HEK293 (cell line): ENCODE data around the gene GATA2.

ENCODE experiments used
- CTCF ChIA-PET: fragments of 350-600 bp; formaldehyde crosslinking; extraction: SDS; loops from one replicate; lab custom pipeline; 2021; ENCODE audit warnings: antibody characterized with exemption; lab: Yijun Ruan, JAX
- POLR2A ChIA-PET: fragments of 300-600 bp; formaldehyde crosslinking; extraction: SDS; loops from one replicate; lab custom pipeline; 2020; ENCODE audit warnings: antibody characterized with exemption, inconsistent platforms; lab: Yijun Ruan, JAX
- H3K27ac ChIP-seq: fragments of 200-500 bp; sonication (Bioruptor generic); 2 replicates; pipeline ENCODE4 v1.5.1; 2014; ENCODE audit warnings: low read depth, low read length, control low read depth, inconsistent platforms; ENCODE audit errors: extremely low read depth
- H3K36me3 ChIP-seq, 2 experiments: fragments of 200-500 bp in 1 of 2; sonication (Bioruptor generic) in 1 of 2; 1 replicate in 1 of 2; 2 replicates in 1 of 2; pipeline ENCODE4 v1.5.1; 2014 to 2017; ENCODE audit warnings: inconsistent platforms in 2 of 2, low read length in 2 of 2; ENCODE audit not compliant: control insufficient read depth in 2 of 2, insufficient read depth in 1 of 2
- H3K4me1 ChIP-seq: fragments of 200-500 bp; sonication (Bioruptor generic); 2 replicates; pipeline ENCODE4 v1.5.1; 2014; ENCODE audit warnings: mild to moderate bottlenecking, low read length, inconsistent platforms; ENCODE audit not compliant: control insufficient read depth, insufficient read depth
- H3K4me3 ChIP-seq: 2 replicates; pipeline ENCODE4 v1.5.1; 2011; ENCODE audit warnings: low read depth, mild to moderate bottlenecking, control low read depth, low read length, moderate library complexity
- H3K9me3 ChIP-seq: fragments of 200-500 bp; sonication (Bioruptor generic); 2 replicates; pipeline ENCODE4 v1.5.1; 2014; ENCODE audit warnings: low read depth, low read length, inconsistent platforms; ENCODE audit not compliant: control insufficient read depth, insufficient read depth
- BCL11A ChIP-seq: fragments of 450-650 bp; formaldehyde crosslinking; IDR thresholded peaks from 2 replicates; pipeline ENCODE4 v1.5.1; 2016; ENCODE audit warnings: low read depth, missing biosample characterization, missing genetic modification characterization
- FEZF1 ChIP-seq: fragments of 450-650 bp; formaldehyde crosslinking; IDR thresholded peaks from 2 replicates; pipeline ENCODE4 v1.5.1; 2016; ENCODE audit warnings: missing biosample characterization, missing genetic modification characterization
- GLI2 ChIP-seq: fragments of 450-650 bp; formaldehyde crosslinking; IDR thresholded peaks from 2 replicates; pipeline ENCODE4; 2017; ENCODE audit warnings: missing biosample characterization, missing genetic modification characterization, low read depth, borderline replicate concordance
- GLIS1 ChIP-seq: fragments of 450-650 bp; formaldehyde crosslinking; IDR thresholded peaks from 2 replicates; pipeline ENCODE4 v1.5.1; 2016; ENCODE audit warnings: missing biosample characterization, missing genetic modification characterization
- IKZF3 ChIP-seq: fragments of 450-650 bp; IDR thresholded peaks from 2 replicates; pipeline ENCODE4 v1.5.0; 2018; ENCODE audit warnings: missing biosample characterization, mild to moderate bottlenecking, missing genetic modification characterization, moderate library complexity
- SETDB1 ChIP-seq: IDR thresholded peaks from one replicate; pipeline ENCODE4 v1.6.1; 2017; ENCODE audit warnings: mild to moderate bottlenecking, low read length, moderate library complexity, mixed read lengths; ENCODE audit not compliant: insufficient read length
- YY2 ChIP-seq: fragments of 450-650 bp; formaldehyde crosslinking; IDR thresholded peaks from 2 replicates; pipeline ENCODE4 v1.5.1; 2016; ENCODE audit warnings: missing biosample characterization, missing genetic modification characterization
- ZBTB20 ChIP-seq: fragments of 450-650 bp; formaldehyde crosslinking; IDR thresholded peaks from 2 replicates; pipeline ENCODE4 v1.5.1; 2016; ENCODE audit warnings: missing biosample characterization, missing genetic modification characterization
- ZFP41 ChIP-seq: fragments of 450-650 bp; formaldehyde crosslinking; IDR thresholded peaks from 2 replicates; pipeline ENCODE4 v1.5.1; 2016; ENCODE audit warnings: missing biosample characterization, missing genetic modification characterization, borderline replicate concordance
- ZIC2 ChIP-seq: fragments of 450-650 bp; formaldehyde crosslinking; IDR thresholded peaks from 2 replicates; pipeline ENCODE4 v1.5.1; 2016; ENCODE audit warnings: missing biosample characterization, missing genetic modification characterization
- ZNF138 ChIP-seq: fragments of 450-650 bp; formaldehyde crosslinking; IDR thresholded peaks from 2 replicates; pipeline ENCODE4 v1.5.1; 2016; ENCODE audit warnings: missing biosample characterization, missing genetic modification characterization, borderline replicate concordance
- ZNF350 ChIP-seq: fragments of 450-650 bp; formaldehyde crosslinking; IDR thresholded peaks from 2 replicates; pipeline ENCODE4 v1.5.0; 2017; ENCODE audit warnings: missing biosample characterization, mild to moderate bottlenecking, missing genetic modification characterization
- ZNF580 ChIP-seq: fragments of 450-650 bp; formaldehyde crosslinking; IDR thresholded peaks from 2 replicates; pipeline ENCODE4 v1.5.1; 2016; ENCODE audit warnings: missing biosample characterization, missing genetic modification characterization
- ZNF629 ChIP-seq: fragments of 450-650 bp; formaldehyde crosslinking; IDR thresholded peaks from 2 replicates; pipeline ENCODE4 v1.5.1; 2017; ENCODE audit warnings: missing biosample characterization, missing genetic modification characterization
- ZNF692 ChIP-seq: fragments of 450-650 bp; formaldehyde crosslinking; IDR thresholded peaks from 2 replicates; pipeline ENCODE4 v1.5.1; 2016; ENCODE audit warnings: missing biosample characterization, missing genetic modification characterization
- ZNF768 ChIP-seq: fragments of 450-650 bp; formaldehyde crosslinking; IDR thresholded peaks from 2 replicates; pipeline ENCODE4 v1.5.1; 2018; ENCODE audit warnings: missing biosample characterization, mild to moderate bottlenecking, missing genetic modification characterization
- ZNF837 ChIP-seq: fragments of 450-650 bp; formaldehyde crosslinking; IDR thresholded peaks from 2 replicates; pipeline ENCODE4 v1.5.1; 2016; ENCODE audit warnings: missing biosample characterization, missing genetic modification characterization
- ZSCAN23 ChIP-seq: fragments of 450-650 bp; formaldehyde crosslinking; IDR thresholded peaks from 2 replicates; pipeline ENCODE4 v1.5.1; 2016; ENCODE audit warnings: missing biosample characterization, missing genetic modification characterization
- TF ChIP-seq, protein P1 (sequence below): fragments of 450-650 bp; formaldehyde crosslinking; IDR thresholded peaks from 2 replicates; pipeline ENCODE4 v1.5.1; 2016; ENCODE audit warnings: missing biosample characterization, missing genetic modification characterization
- TF ChIP-seq, protein P2 (sequence below): fragments of 450-650 bp; formaldehyde crosslinking; IDR thresholded peaks from 2 replicates; pipeline ENCODE4 v1.5.1; 2016; ENCODE audit warnings: missing biosample characterization, missing genetic modification characterization

Gene GATA2

DNA sequence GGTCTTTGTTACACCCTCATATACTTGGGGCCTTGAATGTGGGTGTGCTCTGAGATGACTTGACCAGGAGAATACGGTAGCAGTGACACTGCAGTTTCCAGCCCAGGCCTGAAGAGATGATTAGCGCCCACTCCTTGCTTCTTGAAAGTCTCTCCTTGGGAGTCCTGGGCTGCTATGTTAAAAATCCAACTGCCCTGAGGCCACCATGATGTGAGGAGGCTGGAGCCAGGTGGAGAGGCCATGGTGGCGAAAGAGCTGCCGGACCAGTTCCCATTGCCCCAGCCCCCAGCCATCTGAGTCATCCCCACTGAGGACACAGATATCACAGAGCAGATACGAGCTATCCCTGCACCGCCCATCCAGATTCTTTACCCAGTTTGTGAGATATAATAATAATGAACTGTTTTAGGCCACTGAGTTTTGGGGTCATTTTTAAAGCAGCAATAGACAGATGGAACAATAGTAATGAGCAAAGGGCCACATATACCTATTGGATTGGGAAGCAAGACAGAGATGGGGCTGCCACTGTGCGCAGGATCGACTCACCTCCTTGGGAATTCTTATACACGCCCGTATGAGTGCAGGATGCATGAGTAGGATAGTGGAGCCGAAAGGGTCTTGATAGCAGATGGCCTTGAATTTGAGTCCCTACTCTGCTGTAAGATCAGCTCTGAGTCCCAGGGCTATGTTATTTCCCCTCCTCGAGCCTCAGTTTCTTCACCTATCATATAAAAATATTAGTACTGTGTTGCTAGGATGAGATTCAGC lies 12.1 kb upstream of the GATA2 start:
- CTCF ChIA-PET, result interaction anchor here (0.6 kb wide), 1 partner anchor 8 kb away, joined by 4 read pairs; no protein-coding TSS in a partner anchor
- H3K36me3 ChIP-seq, result no peaks in the 10 kb centered on the region
- H3K27ac ChIP-seq, result no peak overlapping the region

GRCh38 chr3:128504533-128504915 lies 11.5 kb upstream of the GATA2 start:
- Histone ChIP-seq H3K27ac (no peak overlapping the region), H3K4me1 (no peaks in the 10 kb centered on the region), H3K36me3 (peaks cover 0 to 6% of the 10 kb centered on the region in 2 experiments; a peak in 1 of 3 replicates), H3K9me3 (no peaks in the 10 kb centered on the region), H3K4me3 (no peak overlapping the region)
- ChIA-PET CTCF (interaction anchor here (0.6 kb wide), 1 partner anchor 8 kb away, joined by 4 read pairs; no protein-coding TSS in a partner anchor), POLR2A (no interaction called here)
- TF ChIP-seq IKZF3 (tag by site-specific recombination) (no peak), ZNF629 (tag by site-specific recombination) (no peak), GLIS1 (tag by site-specific recombination) (peak; percentile 6; the same call in 1 of the 2 replicates)

More for the DNA sequence above, 12.1 kb upstream of the GATA2 start:
- Histone ChIP-seq H3K4me1 (no peaks in the 10 kb centered on the region), H3K4me3 (no peak overlapping the region), H3K9me3 (no peaks in the 10 kb centered on the region)
- TF ChIP-seq ZNF350 (tag by site-specific recombination) (no peak), ZSCAN23 (tag by site-specific recombination) (no peak), ZNF837 (no peak), ZNF692 (tag by site-specific recombination) (no peak), ZNF138 (tag by site-specific recombination) (no peak), YY2 (tag by site-specific recombination) (no peak), ZBTB20 (no peak)
- POLR2A ChIA-PET, result no interaction called here

DNA sequence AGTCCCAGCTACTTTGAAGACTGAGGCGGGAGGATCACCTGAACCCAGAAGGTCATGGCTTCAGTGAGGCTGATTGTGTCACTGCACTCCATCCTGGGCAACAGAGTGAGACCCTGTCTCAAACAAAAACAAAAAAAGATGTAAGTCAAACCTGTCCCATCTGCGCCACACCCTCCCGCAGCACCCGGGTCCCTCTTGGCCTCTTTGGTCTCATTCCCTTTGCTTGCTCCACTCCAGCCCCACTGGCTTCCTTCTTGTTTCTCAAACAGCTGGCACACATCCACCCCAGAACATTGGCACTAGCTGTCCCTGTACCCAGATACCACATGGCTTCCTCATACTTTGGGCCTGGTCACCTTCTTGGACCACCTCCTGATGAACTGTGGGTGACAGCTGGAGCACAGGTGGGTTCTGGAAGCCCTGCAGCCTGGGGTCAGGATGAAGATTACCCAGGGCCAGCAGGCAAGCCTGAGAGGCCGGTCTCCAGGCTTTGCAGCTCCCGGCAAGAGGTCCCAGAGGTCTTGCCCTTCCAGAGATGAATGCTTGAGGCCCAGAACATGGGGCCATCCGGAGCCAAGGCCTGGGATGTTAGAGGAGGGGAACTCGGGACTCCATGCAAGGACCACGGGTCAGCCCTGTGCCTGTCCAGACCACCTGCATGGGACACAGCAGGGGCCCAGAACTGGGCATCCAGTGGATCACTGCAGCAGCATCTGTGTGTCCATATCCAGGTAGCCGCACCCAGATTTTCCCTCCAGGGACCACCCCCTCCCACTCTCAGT lies 10.9 kb upstream of the GATA2 start:
- ChIA-PET CTCF (interaction anchor here (0.6 kb wide), 1 partner anchor 406 kb away, joined by 3 read pairs; no protein-coding TSS in a partner anchor), POLR2A (no interaction called here)
- TF ChIP-seq ZNF350 (tag by site-specific recombination) (no peak), YY2 (tag by site-specific recombination) (no peak), ZNF768 (tag by site-specific recombination) (no peak), IKZF3 (tag by site-specific recombination) (no peak), ZNF580 (tag by site-specific recombination) (no peak), ZFP41 (no peak), ZIC2 (tag by site-specific recombination) (no peak), SETDB1 (no peak), BCL11A (tag by site-specific recombination) (no peak), FEZF1 (tag by site-specific recombination) (no peak), GLI2 (tag by site-specific recombination) (no peak)
- TF ChIP-seq, protein P1, sequence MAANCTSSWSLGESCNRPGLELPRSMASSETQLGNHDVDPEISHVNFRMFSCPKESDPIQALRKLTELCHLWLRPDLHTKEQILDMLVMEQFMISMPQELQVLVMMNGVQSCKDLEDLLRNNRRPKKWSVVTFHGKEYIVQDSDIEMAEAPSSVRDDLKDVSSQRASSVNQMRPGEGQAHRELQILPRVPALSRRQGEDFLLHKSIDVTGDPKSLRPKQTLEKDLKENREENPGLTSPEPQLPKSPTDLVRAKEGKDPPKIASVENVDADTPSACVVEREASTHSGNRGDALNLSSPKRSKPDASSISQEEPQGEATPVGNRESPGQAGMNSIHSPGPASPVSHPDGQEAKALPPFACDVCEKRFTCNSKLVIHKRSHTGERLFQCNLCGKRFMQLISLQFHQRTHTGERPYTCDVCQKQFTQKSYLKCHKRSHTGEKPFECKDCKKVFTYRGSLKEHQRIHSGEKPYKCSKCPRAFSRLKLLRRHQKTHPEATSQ (tag by site-specific recombination), result no peak
- TF ChIP-seq, protein P2, sequence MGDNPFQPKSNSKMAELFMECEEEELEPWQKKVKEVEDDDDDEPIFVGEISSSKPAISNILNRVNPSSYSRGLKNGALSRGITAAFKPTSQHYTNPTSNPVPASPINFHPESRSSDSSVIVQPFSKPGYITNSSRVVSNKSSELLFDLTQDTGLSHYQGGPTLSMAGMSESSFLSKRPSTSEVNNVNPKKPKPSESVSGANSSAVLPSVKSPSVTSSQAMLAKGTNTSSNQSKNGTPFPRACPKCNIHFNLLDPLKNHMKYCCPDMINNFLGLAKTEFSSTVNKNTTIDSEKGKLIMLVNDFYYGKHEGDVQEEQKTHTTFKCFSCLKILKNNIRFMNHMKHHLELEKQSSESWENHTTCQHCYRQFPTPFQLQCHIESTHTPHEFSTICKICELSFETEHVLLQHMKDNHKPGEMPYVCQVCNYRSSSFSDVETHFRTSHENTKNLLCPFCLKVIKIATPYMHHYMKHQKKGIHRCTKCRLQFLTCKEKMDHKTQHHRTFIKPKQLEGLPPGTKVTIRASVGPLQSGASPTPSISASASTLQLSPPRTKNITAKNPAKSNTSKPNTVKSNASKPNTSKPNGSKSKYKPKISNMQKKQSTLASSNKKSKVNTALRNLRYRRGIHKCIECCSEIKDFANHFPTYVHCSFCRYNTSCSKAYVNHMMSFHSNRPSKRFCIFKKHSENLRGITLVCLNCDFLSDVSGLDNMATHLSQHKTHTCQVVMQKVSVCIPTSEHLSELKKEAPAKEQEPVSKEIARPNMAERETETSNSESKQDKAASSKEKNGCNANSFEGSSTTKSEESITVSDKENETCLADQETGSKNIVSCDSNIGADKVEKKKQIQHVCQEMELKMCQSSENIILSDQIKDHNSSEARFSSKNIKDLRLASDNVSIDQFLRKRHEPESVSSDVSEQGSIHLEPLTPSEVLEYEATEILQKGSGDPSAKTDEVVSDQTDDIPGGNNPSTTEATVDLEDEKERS (tag by site-specific recombination), result no peak

More for the DNA sequence above, 10.9 kb upstream of the GATA2 start:
- H3K4me3 ChIP-seq, result no peak overlapping the region
- H3K27ac ChIP-seq, result no peak overlapping the region
- H3K4me1 ChIP-seq, result no peaks in the 10 kb centered on the region
- peaks cover 0 to 11% of the 10 kb centered on the region in 2 experiments; a peak in 1 of 3 replicates for H3K36me3 ChIP-seq
- no peaks in the 10 kb centered on the region for H3K9me3 ChIP-seq
